ENCODE results near the gene RXRA. TPM values are rescaled to one million over a fixed set of nuclear protein-coding genes. Genes with fewer than 3 reads are reported as not detected.

Gene RXRA
- total and polyA plus RNA-seq, 2 of the 13 experiments (the other 11 are each of a cell fraction or from before 2014, with no cell fraction given) = 18.9 to 29.2 TPM

- no peak for TF ChIP-seq ZNF619 (CRISPR knock-in tag; IDR thresholded peaks at IDR 0.05)
Measured at GRCh38 chr9:134346151-134346550, 19.9 kb downstream of the RXRA start (continued).

- DNase-seq (ENCODE audit: low spot score) = no peak
- 96% methylated on average over 18 of the region's 21 CpGs for WGBS (ENCODE audit: low lambda C conversion rate)
- no TSS peak for BruUV-seq (replicated peaks)
- intact Hi-C loops (cut with micrococcal nuclease; ENCODE audit: unreplicated experiment) (no loop called here), in situ Hi-C loops (cut with HindIII; ENCODE audit: extremely low pct_ligation_motif_present, low pct_unique_long_range_greater_than_20kb) (no loop called here)
- Histone ChIP-seq H3K9me3 (ENCODE audit: low read length) (no peaks in the 10 kb centered on the region), H3K27ac (ENCODE audit: extremely low read length, insufficient read depth, low read length) (no peak overlapping the region), H3K4me1 (ENCODE audit: insufficient read depth, low read length) (no peaks in the 10 kb centered on the region), H2AFZ (ENCODE audit: low read length) (no peak overlapping the region), H3K9ac (ENCODE audit: insufficient read depth, low read depth, low read length) (no peak overlapping the region), H3K36me3 (replicated peaks in 1 of 2; ENCODE audit: control insufficient read depth in 1 of 2, insufficient read depth in 2 of 2, low read length in 2 of 2) (peaks cover 1 to 6% of the 10 kb centered on the region in 2 experiments; a peak in 4 of 5 replicates), H3K27me3 (ENCODE audit: control insufficient read depth in 1 of 2, insufficient read depth in 2 of 2, low read length in 2 of 2) (no peaks in the 10 kb centered on the region), H3K4me3 (replicated peaks in 1 of 3; ENCODE audit: insufficient read depth in 1 of 3, low read depth in 2 of 3, low read length in 3 of 3) (no peak overlapping the region), H4K20me1 (ENCODE audit: insufficient read depth, low read length) (peaks cover 79% of the 10 kb centered on the region; the same call in 1 of the 2 replicates), H3K79me2 (ENCODE audit: insufficient read depth, low read length) (peaks cover 91% of the 10 kb centered on the region), H3K4me2 (ENCODE audit: low read depth, low read length) (no peak overlapping the region)
- CTCF ChIA-PET (ENCODE audit: low intra/inter-chr PET ratio, low total read pairs) = no interaction called here
- no peak for FAIRE-seq
- ATAC-seq = no peak
- TF ChIP-seq PRMT3 (CRISPR knock-in tag; IDR thresholded peaks at IDR 0.05; ENCODE audit: borderline replicate concordance, low read depth) (no peak), ZNF501 (CRISPR knock-in tag; IDR thresholded peaks at IDR 0.05) (no peak), NKX3-1 (CRISPR knock-in tag; IDR thresholded peaks at IDR 0.05) (no peak), ZBTB7A (CRISPR knock-in tag; IDR thresholded peaks at IDR 0.05) (no peak)
- POLR2A ChIA-PET = interaction anchor here (0.6 kb wide), 1 partner anchor 88 kb away, joined by 4 read pairs; no protein-coding TSS in a partner anchor
Measured at GRCh38 chr9:134346840-134347583, 20.8 kb downstream of the RXRA start.

GRCh38 chr9:134347996-134348395 is 21.7 kb downstream of the RXRA start:
- intact Hi-C loops (cut with micrococcal nuclease; ENCODE audit: unreplicated experiment) = no loop called here

More at GRCh38 chr9:134347996-134348395, 21.7 kb downstream of the RXRA start:
- no peaks in the 10 kb centered on the region for H3K9me3 ChIP-seq (ENCODE audit: low read length)
- no peak overlapping the region for H3K9ac ChIP-seq (ENCODE audit: insufficient read depth, low read depth, low read length)
- BruUV-seq (replicated peaks) = no TSS peak
- ATAC-seq = peak; percentile 17; the same call in 2 of the 3 replicates
- 80% methylated on average over 6 of the region's 10 CpGs for WGBS (ENCODE audit: low lambda C conversion rate)
- H3K4me2 ChIP-seq (ENCODE audit: low read depth, low read length) = no peak overlapping the region
- H3K4me3 ChIP-seq (replicated peaks in 1 of 3; ENCODE audit: insufficient read depth in 1 of 3, low read depth in 2 of 3, low read length in 3 of 3) = no peak overlapping the region
- H4K20me1 ChIP-seq (ENCODE audit: insufficient read depth, low read length) = peaks cover 78% of the 10 kb centered on the region; the same call in 1 of the 2 replicates
- H3K36me3 ChIP-seq (replicated peaks in 1 of 2; ENCODE audit: control insufficient read depth in 1 of 2, insufficient read depth in 2 of 2, low read length in 2 of 2) = peaks cover 1 to 6% of the 10 kb centered on the region in 2 experiments; a peak in 4 of 5 replicates
- H3K27ac ChIP-seq (ENCODE audit: extremely low read length, insufficient read depth, low read length) = no peak overlapping the region
- TF ChIP-seq KDM6A (CRISPR knock-in tag; IDR thresholded peaks at IDR 0.05; ENCODE audit: low read depth) (no peak), ZNF367 (CRISPR knock-in tag; IDR thresholded peaks at IDR 0.05; ENCODE audit: borderline replicate concordance) (no peak), ZNF737 (CRISPR knock-in tag; IDR thresholded peaks at IDR 0.05; ENCODE audit: borderline replicate concordance) (no peak), ATRX (CRISPR knock-in tag; IDR thresholded peaks at IDR 0.05; ENCODE audit: borderline replicate concordance) (no peak), MXD1 (CRISPR knock-in tag; IDR thresholded peaks at IDR 0.05) (no peak), ZNF207 (IDR thresholded peaks at IDR 0.05; ENCODE audit: borderline replicate concordance) (no peak)
- H3K27me3 ChIP-seq (ENCODE audit: control insufficient read depth in 1 of 2, insufficient read depth in 2 of 2, low read length in 2 of 2) = no peaks in the 10 kb centered on the region
- H3K4me1 ChIP-seq (ENCODE audit: insufficient read depth, low read length) = no peaks in the 10 kb centered on the region
- H2AFZ ChIP-seq (ENCODE audit: low read length) = no peak overlapping the region
- POLR2A ChIA-PET = no interaction called here
- no peak for DNase-seq (ENCODE audit: low spot score)
- in situ Hi-C loops (cut with HindIII; ENCODE audit: extremely low pct_ligation_motif_present, low pct_unique_long_range_greater_than_20kb) = no loop called here
- H3K79me2 ChIP-seq (ENCODE audit: insufficient read depth, low read length) = peaks cover 81% of the 10 kb centered on the region
- FAIRE-seq = no peak
- CTCF ChIA-PET (ENCODE audit: low intra/inter-chr PET ratio, low total read pairs) = no interaction called here
